Fibroblast of mammary gland (primary cell): ENCODE measurements around the gene IL17A.

Experiments
- DNase-seq: peaks from one replicate; pipeline ENCODE4 v3.0.0-alpha.2; 2010; ENCODE audit warnings: low read depth
- H3K4me3 ChIP-seq: 2 replicates; pipeline ENCODE4 v1.5.1; 2011; ENCODE audit warnings: low read depth, mild to moderate bottlenecking, low read length, moderate library complexity; ENCODE audit not compliant: control insufficient read depth
- CTCF ChIP-seq: conservative IDR thresholded peaks from 2 replicates; pipeline ENCODE4 v1.5.1; 2011; ENCODE audit warnings: low read depth, low read length, inconsistent platforms; ENCODE audit not compliant: control insufficient read depth, insufficient read depth

The IL17A gene

GRCh38 chr6:52186075-52186474 is at the start of gene IL17A:
Gene IL17A, plus strand, starts transcription at chr6:52186375. Its CDS starts 57 bp downstream, at chr6:52186432.
- DNase-seq: no peak
- no peak within 1 kb of the TSS for H3K4me3 ChIP-seq
- no peak for TF ChIP-seq CTCF

- no peak for DNase-seq
- H3K4me3 ChIP-seq: no peak overlapping the region
- TF ChIP-seq CTCF: no peak
Observed at GRCh38 chr6:52136934-52137467, 49.2 kb upstream of the IL17A start.

- no peak for TF ChIP-seq CTCF
- DNase-seq: no peak
- H3K4me3 ChIP-seq: no peak overlapping the region
Observed at GRCh38 chr6:52138284-52138683, 47.9 kb upstream of the IL17A start.

GRCh38 chr6:52139985-52140680 is 46.0 kb upstream of the IL17A start:
- H3K4me3 ChIP-seq: no peak overlapping the region
- no peak for DNase-seq
- TF ChIP-seq CTCF: no peak

- no peak overlapping the region for H3K4me3 ChIP-seq
- DNase-seq: no peak
- TF ChIP-seq CTCF: no peak
Observed at GRCh38 chr6:52141596-52141995, 44.6 kb upstream of the IL17A start.

- no peak for DNase-seq
- no peak for TF ChIP-seq CTCF
- H3K4me3 ChIP-seq: no peak overlapping the region
Observed at GRCh38 chr6:52142556-52142955, 43.6 kb upstream of the IL17A start.

GRCh38 chr6:52143551-52143950 is 42.6 kb upstream of the IL17A start:
- TF ChIP-seq CTCF: no peak
- H3K4me3 ChIP-seq: no peak overlapping the region
- no peak for DNase-seq
